ENCODE results near the gene PAK3.

PAK3 gene

GRCh38 chrX:111265486-111265885 is 169.5 kb downstream of the PAK3 start:
- DNase-seq: no peak

- no peak for DNase-seq
Measured at GRCh38 chrX:111268506-111268905, 172.5 kb downstream of the PAK3 start.

- DNase-seq: no peak
Measured at GRCh38 chrX:111270339-111270738, 174.3 kb downstream of the PAK3 start, which contains the start of gene CAPN6. TSS of gene CAPN6 (minus strand) at chrX:111270483. CDS start at chrX:111263936, 6,547 bp downstream.

Data from midbrain (tissue), 1 donor.